ENCODE data around the gene IWS1. TPM values are rescaled to one million over a fixed set of nuclear protein-coding genes. Genes with fewer than 3 reads are reported as not detected.
"Not testable (repeated sequence)": the region's sequence is repeated elsewhere in the genome, so short reads cannot be mapped to it uniquely, and the experiment has no call there.

The IWS1 gene
- total RNA-seq, 1 donor from 2014 or later, result 77.1 TPM

GRCh38 chr2:127530245-127531140 is 4.2 kb upstream of the IWS1 start:
- H3K4me3 ChIP-seq (ENCODE audit: low read depth, low read length), result no peak overlapping the region
- TF ChIP-seq, protein P1, sequence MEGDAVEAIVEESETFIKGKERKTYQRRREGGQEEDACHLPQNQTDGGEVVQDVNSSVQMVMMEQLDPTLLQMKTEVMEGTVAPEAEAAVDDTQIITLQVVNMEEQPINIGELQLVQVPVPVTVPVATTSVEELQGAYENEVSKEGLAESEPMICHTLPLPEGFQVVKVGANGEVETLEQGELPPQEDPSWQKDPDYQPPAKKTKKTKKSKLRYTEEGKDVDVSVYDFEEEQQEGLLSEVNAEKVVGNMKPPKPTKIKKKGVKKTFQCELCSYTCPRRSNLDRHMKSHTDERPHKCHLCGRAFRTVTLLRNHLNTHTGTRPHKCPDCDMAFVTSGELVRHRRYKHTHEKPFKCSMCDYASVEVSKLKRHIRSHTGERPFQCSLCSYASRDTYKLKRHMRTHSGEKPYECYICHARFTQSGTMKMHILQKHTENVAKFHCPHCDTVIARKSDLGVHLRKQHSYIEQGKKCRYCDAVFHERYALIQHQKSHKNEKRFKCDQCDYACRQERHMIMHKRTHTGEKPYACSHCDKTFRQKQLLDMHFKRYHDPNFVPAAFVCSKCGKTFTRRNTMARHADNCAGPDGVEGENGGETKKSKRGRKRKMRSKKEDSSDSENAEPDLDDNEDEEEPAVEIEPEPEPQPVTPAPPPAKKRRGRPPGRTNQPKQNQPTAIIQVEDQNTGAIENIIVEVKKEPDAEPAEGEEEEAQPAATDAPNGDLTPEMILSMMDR (conservative IDR thresholded peaks at IDR 0.05; ENCODE audit: low read depth, low read length), result no peak
- no peak for DNase-seq (ENCODE audit: low read depth)

DNA sequence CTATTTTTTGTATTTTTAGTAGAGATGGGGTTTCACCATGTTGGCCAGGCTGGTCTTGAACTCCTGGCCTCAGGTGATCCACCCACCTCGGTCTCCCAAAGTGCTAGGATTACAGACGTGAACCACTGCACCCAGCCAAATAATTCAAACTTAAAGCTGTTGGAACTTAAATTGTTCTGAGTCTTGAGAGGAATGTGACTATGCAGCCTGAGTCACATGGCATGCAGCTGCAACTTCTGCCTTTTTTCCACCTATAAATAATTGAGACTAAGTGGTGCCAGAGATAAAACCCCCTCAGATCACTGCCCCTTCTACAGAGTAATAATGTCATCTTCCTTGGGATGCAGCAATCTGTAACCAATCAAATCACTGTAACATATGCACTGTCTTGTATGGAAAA is 3.1 kb upstream of the IWS1 start:
- H3K4me3 ChIP-seq (ENCODE audit: low read depth, low read length); DNase-seq (ENCODE audit: low read depth): not testable (repeated sequence)

DNA sequence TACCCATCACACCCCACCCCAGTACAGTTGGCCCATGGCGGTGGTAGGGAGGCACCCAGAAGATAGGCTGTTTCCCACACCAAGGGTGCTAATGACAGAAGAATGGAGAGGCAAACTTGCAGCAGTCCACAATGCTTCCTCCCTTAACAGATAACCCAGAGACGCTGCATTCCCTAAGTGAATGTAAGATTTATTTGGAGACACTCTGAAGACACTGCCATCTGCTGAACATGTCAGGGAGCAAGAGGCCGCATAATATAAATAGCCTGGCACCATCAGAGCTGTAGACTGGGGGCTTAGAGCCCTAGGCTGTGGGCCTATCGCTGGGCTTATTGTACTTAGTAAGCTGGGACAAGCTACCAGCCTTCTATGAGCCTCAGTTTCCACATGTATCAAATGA is 2.2 kb upstream of the IWS1 start:
- DNase-seq (ENCODE audit: low read depth), result no peak
- TF ChIP-seq, protein P1 (conservative IDR thresholded peaks at IDR 0.05; ENCODE audit: low read depth, low read length), result no peak
- no peak overlapping the region for H3K4me3 ChIP-seq (ENCODE audit: low read depth, low read length)

DNA sequence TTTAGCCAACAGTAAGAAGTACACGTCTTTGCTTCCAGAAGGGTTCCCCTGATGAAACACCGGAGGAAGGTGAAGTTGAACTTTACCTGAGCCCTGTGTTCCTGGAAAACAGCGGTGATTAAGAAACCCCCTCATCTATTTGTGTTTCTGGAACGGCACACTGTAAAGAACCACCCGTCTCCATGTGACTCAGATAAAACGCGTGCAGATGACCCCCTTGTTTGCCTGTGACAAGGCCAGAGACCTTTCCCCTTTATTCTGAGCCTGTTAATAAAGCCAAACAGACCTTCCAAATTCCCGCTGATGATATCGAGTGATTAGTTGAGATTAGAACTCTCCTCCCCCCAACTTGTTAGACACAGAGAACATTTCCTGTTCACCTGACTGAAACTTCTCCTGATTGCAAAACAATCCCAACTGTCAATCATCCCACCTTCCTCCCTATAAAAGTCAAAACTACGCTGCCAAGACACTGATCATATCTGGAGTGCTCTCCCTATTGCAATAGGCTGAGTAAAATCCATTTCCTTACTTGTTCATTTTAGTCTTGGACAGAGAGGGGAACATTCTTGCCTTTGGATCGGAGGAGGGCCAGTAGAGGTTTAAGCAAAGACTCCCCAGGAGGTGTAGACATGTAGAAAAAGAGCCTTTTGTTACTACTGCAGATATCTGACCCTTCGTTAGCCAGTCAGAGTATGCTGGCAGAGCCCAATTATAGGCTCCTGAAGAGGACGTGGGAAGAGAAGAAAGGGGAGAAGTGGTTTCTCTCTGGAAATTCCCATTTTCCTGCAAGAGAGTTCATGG is 914 bp upstream of the IWS1 start:
- peak overlapping the region; percentile 85 for H3K4me3 ChIP-seq (ENCODE audit: low read depth, low read length)
- TF ChIP-seq, protein P1 (conservative IDR thresholded peaks at IDR 0.05; ENCODE audit: low read depth, low read length), result no peak
- no peak for DNase-seq (ENCODE audit: low read depth)

- DNase-seq (ENCODE audit: low read depth), result peak; percentile 22
- H3K4me3 ChIP-seq (ENCODE audit: low read depth, low read length), result peak overlapping the region; percentile 85
- TF ChIP-seq, protein P1 (conservative IDR thresholded peaks at IDR 0.05; ENCODE audit: low read depth, low read length), result no peak
Measured at GRCh38 chr2:127525691-127526131, 578 bp downstream of the IWS1 start.

DNA sequence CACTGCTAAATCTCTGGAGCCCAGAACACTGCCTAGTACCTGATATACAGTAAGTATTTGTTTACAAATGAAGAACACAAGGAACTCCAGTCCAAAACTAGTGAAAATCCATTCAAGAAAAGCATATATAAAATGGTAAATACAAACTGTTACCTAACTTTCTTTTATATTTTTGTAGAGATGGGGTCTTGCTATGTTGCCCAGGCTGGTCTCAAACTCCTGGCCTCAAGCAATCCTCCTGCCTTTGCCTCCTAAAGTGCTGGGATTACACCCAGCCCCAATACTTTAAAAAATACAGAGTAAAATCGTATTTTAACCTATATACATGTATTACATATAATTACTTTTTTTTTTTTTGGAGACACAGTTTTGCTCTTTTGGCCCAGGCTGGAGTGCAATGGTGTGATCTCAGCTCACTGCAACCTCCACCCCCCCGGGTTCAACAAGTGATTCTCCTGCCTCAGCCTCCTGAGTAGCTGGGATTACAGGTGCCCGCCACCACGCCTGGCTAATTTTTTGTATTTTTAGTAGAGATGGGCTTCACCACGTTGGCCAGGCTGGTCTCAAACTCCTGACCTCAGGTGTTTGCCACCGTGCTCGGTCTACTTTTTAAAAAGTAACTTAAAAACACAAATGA is 2.0 kb downstream of the IWS1 start:
- DNase-seq (ENCODE audit: low read depth); H3K4me3 ChIP-seq (ENCODE audit: low read depth, low read length): not testable (repeated sequence)

GRCh38 chr2:127523269-127523939 is 2.9 kb downstream of the IWS1 start:
- H3K4me3 ChIP-seq (ENCODE audit: low read depth, low read length), result no peak overlapping the region
- TF ChIP-seq, protein P1 (conservative IDR thresholded peaks at IDR 0.05; ENCODE audit: low read depth, low read length), result no peak
- DNase-seq (ENCODE audit: low read depth), result no peak
